Lung (tissue), 12 donors: ENCODE results near the gene NSUN6. TPM values are rescaled to one million over a fixed set of nuclear protein-coding genes. Genes with fewer than 3 reads are reported as not detected.

ENCODE experiments used
- ATAC-seq: fragments of 200-7000 bp; cut with Tn5 transposase; one replicate; pipeline ENCODE4 v1.9.1; 2020; ENCODE audit warnings: moderate number of reproducible peaks; ENCODE audit not compliant: insufficient read depth, low FRiP score
- DNase-seq, 3 donors: peaks; one replicate each; pipeline ENCODE4 v3.0.0-alpha.2; 2013 to 2017
- H3K27ac ChIP-seq, 2 donors: one replicate each; pipeline ENCODE4 v1.5.1; 2013; ENCODE audit warnings: mild to moderate bottlenecking in 2 of 2, moderate library complexity in 2 of 2, control low read depth in 1 of 2, inconsistent platforms in 1 of 2, low read depth in 1 of 2, low read length in 1 of 2
- H3K27me3 ChIP-seq, 3 donors: one replicate each; pipeline ENCODE4 v1.5.1; 2013; ENCODE audit warnings: low read length in 2 of 3; ENCODE audit not compliant: control insufficient read depth in 3 of 3, insufficient read depth in 3 of 3
- H3K36me3 ChIP-seq, 4 donors: one replicate each; pipeline ENCODE4 v1.5.1; 2013; ENCODE audit warnings: low read length in 4 of 4, mild to moderate bottlenecking in 1 of 4, moderate library complexity in 1 of 4; ENCODE audit not compliant: control insufficient read depth in 4 of 4, insufficient read depth in 4 of 4
- H3K4me1 ChIP-seq, 5 donors: one replicate each; pipeline ENCODE4 v1.5.1; 2013; ENCODE audit warnings: low read length in 5 of 5, mild to moderate bottlenecking in 2 of 5, moderate library complexity in 1 of 5; ENCODE audit not compliant: control insufficient read depth in 5 of 5, insufficient read depth in 5 of 5
- H3K4me3 ChIP-seq: one replicate; pipeline ENCODE4 v1.5.1; 2013; ENCODE audit warnings: mild to moderate bottlenecking, control low read depth, moderate library complexity
- H3K9ac ChIP-seq, 2 donors: one replicate each; pipeline ENCODE4 v1.5.1; 2013; ENCODE audit warnings: low read length in 2 of 2, control low read depth in 1 of 2; ENCODE audit not compliant: insufficient read depth in 1 of 2
- H3K9me3 ChIP-seq, 4 donors: one replicate each; pipeline ENCODE4 v1.5.1; 2013; ENCODE audit warnings: low read length in 3 of 4, mild to moderate bottlenecking in 1 of 4, moderate library complexity in 1 of 4; ENCODE audit not compliant: control insufficient read depth in 4 of 4, insufficient read depth in 3 of 4
- CTCF ChIP-seq: IDR thresholded peaks from 2 replicates; pipeline ENCODE4 v1.5.1; 2012; ENCODE audit warnings: mild to moderate bottlenecking; ENCODE audit errors: control extremely low read depth, extremely low read depth
- WGBS, 2 donors: extraction: QIAGEN DNeasy Blood & Tissue Kit; methylation state at CpG; one replicate each; pipeline ENCODE4 v1.1.7; 2013; 5-methylcytosine and 5-hydroxymethylcytosine counted together
- polyA plus RNA-seq, 2 donors: library from polyadenylated mRNA; stranded (reverse); fragments of 200-250 nt; gene quantifications; one replicate each; pipeline ENCODE4 v1.2.1, GENCODE V29; 2013
- total RNA-seq, 2 donors: library from RNA; depleted of rRNA in 1 of 2; stranded (reverse); fragments of >200 nt in 1 of 2; gene quantifications; one replicate each; pipeline ENCODE4 v1.2.1, GENCODE V29; 2014 to 2021
- donor health status: control.
- donor health status: control.
- donor health status: Bipolar disorder and iron deficiency.
- donor health status: healthy.
- donor health status: DM: yes; HTN: yes; CAD: no.

The NSUN6 gene
- total and polyA plus RNA-seq, 4 donors: 4.0 to 30.5 (median 6.5) TPM

DNA sequence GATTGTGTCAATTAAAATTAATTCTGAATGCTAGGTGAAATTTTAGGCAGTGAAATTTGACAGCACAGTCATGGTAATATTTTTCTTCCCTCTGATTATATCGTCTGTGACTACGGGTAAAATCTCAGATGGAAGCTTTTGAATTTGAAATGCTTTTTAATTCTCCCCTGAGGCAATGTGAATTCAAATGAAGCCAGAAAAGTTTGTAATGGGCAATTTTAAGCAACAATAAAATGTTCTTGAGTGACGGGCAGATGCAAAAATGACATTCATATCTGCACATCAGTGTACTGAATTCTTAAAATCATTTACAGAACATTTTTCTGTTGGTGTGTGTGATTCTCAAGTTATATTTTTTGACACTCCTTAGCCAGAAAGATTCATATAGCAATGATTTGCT is 134.5 kb downstream of the NSUN6 start:
- no peaks in the 10 kb centered on the region for H3K4me1 ChIP-seq
- peaks cover 1 to 39% (median 18%) of the 10 kb centered on the region in 4 donors for H3K36me3 ChIP-seq
- DNase-seq (no peak), ATAC-seq (no peak)
- H3K9me3 ChIP-seq: peaks cover 0 to 4% (median 0%) of the 10 kb centered on the region in 4 donors
- no peak for TF ChIP-seq CTCF
- whole genome bisulfite sequencing, 2 donors: 90 to 98% methylated on average over 3 of the region's 3 CpGs
- no peak overlapping the region for H3K9ac ChIP-seq
- no peak overlapping the region for H3K27ac ChIP-seq
- no peak overlapping the region for H3K4me3 ChIP-seq
- H3K27me3 ChIP-seq: no peaks in the 10 kb centered on the region

GRCh38 chr10:18514537-18514936 is 136.8 kb downstream of the NSUN6 start:
- H3K27ac ChIP-seq: no peak overlapping the region
- H3K9me3 ChIP-seq: peaks cover 0 to 4% (median 0%) of the 10 kb centered on the region in 4 donors
- ATAC-seq (no peak), DNase-seq (no peak)
- TF ChIP-seq CTCF: no peak
- no peaks in the 10 kb centered on the region for H3K4me1 ChIP-seq
- no peak overlapping the region for H3K4me3 ChIP-seq
- no peaks in the 10 kb centered on the region for H3K27me3 ChIP-seq
- peaks cover 1 to 25% (median 13%) of the 10 kb centered on the region in 4 donors for H3K36me3 ChIP-seq
- H3K9ac ChIP-seq: no peak overlapping the region

- Histone ChIP-seq H3K9ac (no peak overlapping the region), H3K4me3 (no peak overlapping the region), H3K27ac (no peak overlapping the region), H3K27me3 (no peaks in the 10 kb centered on the region), H3K36me3 (peaks cover 1 to 9% (median 7%) of the 10 kb centered on the region in 4 donors), H3K9me3 (peaks cover 0 to 4% (median 0%) of the 10 kb centered on the region in 4 donors), H3K4me1 (peaks cover 0 to 14% (median 3%) of the 10 kb centered on the region in 5 donors)
- no peak for DNase-seq
- TF ChIP-seq CTCF: no peak
- no peak for ATAC-seq
- 80 to 85% methylated on average over 4 of the region's 4 CpGs for WGBS, 2 donors
Observed at GRCh38 chr10:18508587-18508986, 142.8 kb downstream of the NSUN6 start.

DNA sequence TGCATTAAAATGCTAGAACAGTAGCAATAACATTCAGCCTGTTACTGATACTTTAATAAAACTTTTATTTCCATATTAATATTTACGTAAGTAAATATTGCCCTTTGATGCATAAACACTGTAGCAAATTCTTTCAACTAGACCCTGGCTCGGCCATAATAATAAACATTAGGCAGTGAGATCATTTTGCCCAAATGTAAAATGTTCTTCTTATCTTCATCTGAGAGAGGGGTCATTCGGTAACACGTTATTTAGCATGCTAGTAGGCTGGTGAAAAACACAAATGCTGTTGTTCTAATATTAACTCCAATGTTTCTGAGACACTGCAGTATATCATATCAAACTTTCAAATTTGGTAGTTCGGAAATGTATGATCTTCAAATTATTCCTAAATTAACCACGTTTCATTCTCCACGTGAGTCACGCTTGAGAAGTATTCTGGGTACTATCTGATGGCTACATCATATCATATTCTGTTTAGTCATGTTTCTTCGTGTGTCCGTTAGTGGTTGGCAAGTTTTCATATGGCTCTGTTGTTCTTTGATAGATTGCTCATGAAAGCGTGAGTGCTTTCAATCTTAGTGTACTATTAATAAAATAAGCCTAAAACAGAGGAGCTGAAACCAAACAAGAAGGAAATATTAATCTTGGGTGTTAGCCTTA is 145.8 kb downstream of the NSUN6 start:
- ATAC-seq: no peak

More for the DNA sequence above, 145.8 kb downstream of the NSUN6 start:
- Histone ChIP-seq H3K27me3 (no peaks in the 10 kb centered on the region), H3K4me3 (no peak overlapping the region), H3K27ac (peak overlapping the region in 1 of 2 donors; percentile 84), H3K9me3 (no peaks in the 10 kb centered on the region), H3K36me3 (peaks cover 0 to 5% (median 0%) of the 10 kb centered on the region in 4 donors), H3K4me1 (peaks cover 0 to 14% (median 3%) of the 10 kb centered on the region in 5 donors), H3K9ac (no peak overlapping the region)
- 64 to 86% methylated on average over 11 of the region's 11 CpGs for WGBS, 2 donors
- TF ChIP-seq CTCF: no peak
- DNase-seq: peak in 2 of 3 donors; percentile 50 to 63
